ENCODE results near the gene ZNF552.
"Not testable (repeated sequence)": the region's sequence is repeated elsewhere in the genome, so short reads cannot be mapped to it uniquely, and the experiment has no call there.

Gene ZNF552

DNA sequence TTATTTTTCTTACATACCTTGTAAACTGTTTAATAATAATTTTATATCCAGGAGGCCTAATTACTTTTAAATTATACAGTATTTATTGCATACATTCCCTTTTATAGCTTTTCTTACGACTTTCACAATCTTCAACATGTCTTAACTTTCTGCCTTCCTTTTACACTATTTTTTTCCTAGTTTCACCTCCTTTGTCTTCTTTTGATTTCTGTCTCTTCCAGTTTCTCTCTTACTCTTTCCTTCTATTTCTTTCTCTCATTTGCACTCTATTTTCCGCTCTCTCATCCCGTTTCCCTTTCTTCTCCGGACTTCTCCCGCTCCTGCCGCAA, 11.5 kb downstream of the ZNF552 start:
- DNase-seq, result no peak
- TF ChIP-seq, protein P1, sequence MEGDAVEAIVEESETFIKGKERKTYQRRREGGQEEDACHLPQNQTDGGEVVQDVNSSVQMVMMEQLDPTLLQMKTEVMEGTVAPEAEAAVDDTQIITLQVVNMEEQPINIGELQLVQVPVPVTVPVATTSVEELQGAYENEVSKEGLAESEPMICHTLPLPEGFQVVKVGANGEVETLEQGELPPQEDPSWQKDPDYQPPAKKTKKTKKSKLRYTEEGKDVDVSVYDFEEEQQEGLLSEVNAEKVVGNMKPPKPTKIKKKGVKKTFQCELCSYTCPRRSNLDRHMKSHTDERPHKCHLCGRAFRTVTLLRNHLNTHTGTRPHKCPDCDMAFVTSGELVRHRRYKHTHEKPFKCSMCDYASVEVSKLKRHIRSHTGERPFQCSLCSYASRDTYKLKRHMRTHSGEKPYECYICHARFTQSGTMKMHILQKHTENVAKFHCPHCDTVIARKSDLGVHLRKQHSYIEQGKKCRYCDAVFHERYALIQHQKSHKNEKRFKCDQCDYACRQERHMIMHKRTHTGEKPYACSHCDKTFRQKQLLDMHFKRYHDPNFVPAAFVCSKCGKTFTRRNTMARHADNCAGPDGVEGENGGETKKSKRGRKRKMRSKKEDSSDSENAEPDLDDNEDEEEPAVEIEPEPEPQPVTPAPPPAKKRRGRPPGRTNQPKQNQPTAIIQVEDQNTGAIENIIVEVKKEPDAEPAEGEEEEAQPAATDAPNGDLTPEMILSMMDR (IDR thresholded peaks at IDR 0.05; ENCODE audit: low read depth, low read length), result no peak
- H3K4me1 ChIP-seq, result no peaks in the 10 kb centered on the region
- H3K4me3 ChIP-seq (ENCODE audit: low read depth, low read length), result no peak overlapping the region
- H3K36me3 ChIP-seq, result peaks cover 16% of the 10 kb centered on the region
- H3K27me3 ChIP-seq, result no peaks in the 10 kb centered on the region
- H3K9me3 ChIP-seq, result no peaks in the 10 kb centered on the region

DNA sequence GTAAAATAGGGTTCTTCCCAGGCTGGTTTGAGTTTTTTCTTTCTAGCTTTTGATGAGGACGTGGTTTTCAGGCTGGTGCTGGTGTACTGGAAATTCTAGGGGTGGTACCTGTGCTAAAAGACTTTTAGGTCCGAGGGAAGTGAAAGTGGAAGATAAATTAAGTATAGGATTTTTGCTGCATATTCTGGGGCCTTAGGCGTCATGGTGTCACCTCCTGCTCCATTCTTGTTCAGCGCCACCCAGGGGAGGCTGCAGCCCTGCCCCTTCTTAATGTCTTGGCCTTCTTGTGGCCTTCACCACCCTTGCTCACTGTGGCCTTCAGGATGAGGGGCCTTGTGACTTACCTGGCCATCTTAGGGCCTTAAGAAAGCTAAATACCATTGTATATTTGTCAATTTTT, 12.4 kb downstream of the ZNF552 start:
- no peaks in the 10 kb centered on the region for H3K27me3 ChIP-seq
- TF ChIP-seq, protein P1 (IDR thresholded peaks at IDR 0.05; ENCODE audit: low read depth, low read length), result no peak
- no peak overlapping the region for H3K4me3 ChIP-seq (ENCODE audit: low read depth, low read length)

DNA sequence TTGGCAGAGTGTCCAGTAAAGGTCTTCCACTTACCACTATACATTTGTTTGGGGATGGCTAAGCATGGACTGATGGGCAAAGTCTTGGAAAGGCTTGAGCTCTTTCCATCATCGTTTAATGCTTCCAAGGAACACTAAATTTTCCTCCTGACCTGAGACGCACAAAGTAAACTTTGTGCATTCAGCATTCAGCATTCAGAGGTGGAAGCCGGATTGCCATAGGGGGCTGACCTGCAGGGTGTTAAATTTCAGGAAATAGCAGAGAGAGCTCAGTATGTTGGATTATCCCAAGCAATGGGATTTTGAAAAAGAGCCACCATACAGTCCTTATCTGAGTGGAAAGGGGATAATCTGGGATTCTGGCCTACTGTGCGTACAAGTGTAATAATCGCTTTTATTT, 14.0 kb downstream of the ZNF552 start:
- TF ChIP-seq, protein P1 (IDR thresholded peaks at IDR 0.05; ENCODE audit: low read depth, low read length), result no peak
- H3K36me3 ChIP-seq, result peaks cover 5% of the 10 kb centered on the region; the same call in 1 of the 2 replicates
- no peak for DNase-seq
- no peaks in the 10 kb centered on the region for H3K27me3 ChIP-seq
- no peaks in the 10 kb centered on the region for H3K9me3 ChIP-seq
- H3K4me1 ChIP-seq, result no peaks in the 10 kb centered on the region
- no peak overlapping the region for H3K4me3 ChIP-seq (ENCODE audit: low read depth, low read length)

More for the DNA sequence above, 12.4 kb downstream of the ZNF552 start:
- Histone ChIP-seq H3K4me1 (no peaks in the 10 kb centered on the region), H3K9me3 (no peaks in the 10 kb centered on the region), H3K36me3 (peaks cover 7% of the 10 kb centered on the region)
- DNase-seq, result no peak

DNA sequence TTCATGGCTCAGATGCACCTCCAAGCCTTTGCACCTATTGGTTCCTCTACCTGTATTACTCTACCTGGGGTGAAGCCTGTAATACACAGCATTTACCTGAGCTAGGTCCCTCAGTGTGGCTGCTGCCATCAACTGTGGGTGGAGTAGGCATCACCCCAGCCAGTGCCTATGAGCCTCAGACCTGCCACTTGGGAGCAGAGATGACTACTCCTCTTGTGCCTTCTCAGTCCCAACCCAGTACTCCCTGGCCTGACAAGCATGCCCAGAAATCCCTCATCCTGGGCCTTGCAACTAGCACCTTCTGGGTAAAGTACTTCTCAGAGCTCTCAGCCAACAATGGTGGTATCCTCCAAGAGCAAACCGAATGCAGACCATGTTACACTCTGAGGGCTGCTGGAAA, 18.1 kb downstream of the ZNF552 start:
- H3K4me3 ChIP-seq (ENCODE audit: low read depth, low read length); H3K9me3 ChIP-seq; H3K27me3 ChIP-seq; H3K4me1 ChIP-seq; DNase-seq: not testable (repeated sequence)
- peaks cover 21% of the 10 kb centered on the region for H3K36me3 ChIP-seq

DNA sequence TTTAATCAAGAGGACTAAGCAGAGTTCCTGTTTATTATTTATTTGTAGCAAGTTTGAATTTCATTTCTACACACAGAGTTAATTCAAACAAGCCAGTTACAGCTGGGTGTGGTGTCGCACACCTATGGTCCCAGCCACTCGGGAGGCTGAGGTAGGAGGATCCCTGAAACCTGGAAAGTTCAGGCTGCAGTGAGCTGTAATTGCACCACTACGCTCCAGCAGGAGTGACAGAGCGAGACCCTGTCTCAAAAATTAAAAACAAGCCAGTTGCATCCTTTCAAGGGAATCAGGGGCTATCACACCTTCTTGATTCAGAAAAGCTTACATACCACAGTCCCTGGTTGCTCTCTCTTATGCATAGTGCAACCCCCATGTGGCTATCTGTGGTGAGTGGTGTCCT, 25.4 kb downstream of the ZNF552 start:
- Histone ChIP-seq H3K4me3 (ENCODE audit: low read depth, low read length) (no peak overlapping the region), H3K9me3 (no peaks in the 10 kb centered on the region), H3K27me3 (no peaks in the 10 kb centered on the region), H3K36me3 (peaks cover 28% of the 10 kb centered on the region), H3K4me1 (no peaks in the 10 kb centered on the region)
- TF ChIP-seq, protein P1 (IDR thresholded peaks at IDR 0.05; ENCODE audit: low read depth, low read length), result no peak
- no peak for DNase-seq

DNA sequence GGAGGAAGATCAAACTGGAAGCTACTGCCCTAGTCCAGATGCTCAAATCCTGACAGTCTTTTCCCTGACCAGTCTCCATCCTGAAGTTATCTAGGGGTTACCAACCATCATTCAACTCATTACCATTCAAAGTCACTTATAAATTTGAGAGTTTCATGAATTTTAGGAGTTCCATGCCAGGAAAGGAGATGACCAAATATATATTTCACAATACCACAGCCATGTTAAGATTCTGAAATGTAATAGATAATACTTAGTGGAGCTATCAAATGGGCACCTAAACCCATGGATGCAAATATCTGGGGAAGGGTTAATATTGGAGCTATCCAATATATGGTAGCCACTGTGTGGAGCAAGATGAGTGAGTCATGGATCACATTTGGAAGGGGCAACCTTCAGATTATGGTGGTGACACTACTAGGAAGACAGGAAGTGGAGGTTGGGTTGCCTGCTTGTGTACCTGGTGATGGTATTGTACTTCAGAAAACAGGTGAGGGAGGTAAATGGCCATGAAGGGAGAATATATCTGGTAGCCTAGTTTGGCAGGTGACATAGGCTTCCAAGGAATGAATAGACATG, 26.5 kb downstream of the ZNF552 start:
- no peaks in the 10 kb centered on the region for H3K4me1 ChIP-seq
- no peak overlapping the region for H3K4me3 ChIP-seq (ENCODE audit: low read depth, low read length)
- no peaks in the 10 kb centered on the region for H3K9me3 ChIP-seq
- peaks cover 32% of the 10 kb centered on the region for H3K36me3 ChIP-seq
- TF ChIP-seq, protein P1 (IDR thresholded peaks at IDR 0.05; ENCODE audit: low read depth, low read length), result no peak
- H3K27me3 ChIP-seq, result no peaks in the 10 kb centered on the region
- no peak for DNase-seq

DNA sequence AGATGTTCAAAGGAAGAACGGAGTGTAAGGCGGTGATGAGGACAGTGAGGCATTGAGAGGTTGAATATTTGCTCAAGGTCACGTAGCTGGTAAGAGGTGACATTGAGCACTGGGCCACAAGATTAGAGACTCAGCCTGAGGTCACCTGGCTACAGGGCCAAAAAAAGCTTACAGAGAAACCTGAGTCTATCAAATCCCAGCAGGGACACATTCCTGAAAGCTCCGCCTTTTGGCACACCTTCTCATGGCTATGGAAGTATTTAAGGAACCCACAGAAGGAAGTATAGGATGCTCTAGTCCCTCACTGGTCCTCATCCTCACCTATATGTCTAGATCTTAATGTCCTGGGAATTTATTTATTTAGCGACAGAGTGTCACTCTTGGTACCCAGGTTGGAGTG, 27.8 kb downstream of the ZNF552 start:
- no peak for DNase-seq
- H3K9me3 ChIP-seq, result no peaks in the 10 kb centered on the region
- no peaks in the 10 kb centered on the region for H3K4me1 ChIP-seq
- H3K4me3 ChIP-seq (ENCODE audit: low read depth, low read length), result no peak overlapping the region
- peaks cover 31% of the 10 kb centered on the region for H3K36me3 ChIP-seq
- TF ChIP-seq, protein P1 (IDR thresholded peaks at IDR 0.05; ENCODE audit: low read depth, low read length), result no peak
- no peaks in the 10 kb centered on the region for H3K27me3 ChIP-seq
